ENCODE measurements around the gene KCMF1. TPM values are rescaled to one million over a fixed set of nuclear protein-coding genes. Genes with fewer than 3 reads are reported as not detected.

KCMF1 gene
- total and polyA plus RNA-seq, 3 donors from 2014 or later: 53.9 to 141 (median 56.9) TPM

- 84 to 94% methylated on average over 7 of the region's 7 CpGs for WGBS, 2 donors
These were observed 66.7 kb downstream of the KCMF1 start for GRCh38 chr2:85037622-85038021.

GRCh38 chr2:85042330-85042729, 71.4 kb downstream of the KCMF1 start:
- no peak overlapping the region for H3K4me3 ChIP-seq
- no peaks in the 10 kb centered on the region for H3K27me3 ChIP-seq
- H3K4me1 ChIP-seq: no peaks in the 10 kb centered on the region
- H3K36me3 ChIP-seq (ENCODE audit: low read depth, missing control alignments): no peaks in the 10 kb centered on the region
- 87 to 95% methylated on average over 4 of the region's 4 CpGs for WGBS, 2 donors
- no peaks in the 10 kb centered on the region for H3K9me3 ChIP-seq
- TF ChIP-seq CTCF (IDR thresholded peaks at IDR 0.05) (no peak), POLR2A (IDR thresholded peaks at IDR 0.05) (no peak)
- intact Hi-C loops (cut with DNase I; ENCODE audit: low total_unique reads): no loop called here
- no peak for DNase-seq
- no peak overlapping the region for H3K27ac ChIP-seq

More at GRCh38 chr2:85037622-85038021, 66.7 kb downstream of the KCMF1 start:
- Histone ChIP-seq H3K4me3 (no peak overlapping the region), H3K4me1 (no peaks in the 10 kb centered on the region), H3K27me3 (no peaks in the 10 kb centered on the region), H3K9me3 (no peaks in the 10 kb centered on the region), H3K27ac (no peak overlapping the region), H3K36me3 (ENCODE audit: low read depth, missing control alignments) (no peaks in the 10 kb centered on the region)
- intact Hi-C loops (cut with DNase I; ENCODE audit: low total_unique reads): no loop called here
- no peak for DNase-seq
- TF ChIP-seq POLR2A (IDR thresholded peaks at IDR 0.05) (no peak), CTCF (IDR thresholded peaks at IDR 0.05) (no peak)

GRCh38 chr2:85048534-85048933, 77.6 kb downstream of the KCMF1 start:
- intact Hi-C loops (cut with DNase I; ENCODE audit: low total_unique reads): no loop called here

DNA sequence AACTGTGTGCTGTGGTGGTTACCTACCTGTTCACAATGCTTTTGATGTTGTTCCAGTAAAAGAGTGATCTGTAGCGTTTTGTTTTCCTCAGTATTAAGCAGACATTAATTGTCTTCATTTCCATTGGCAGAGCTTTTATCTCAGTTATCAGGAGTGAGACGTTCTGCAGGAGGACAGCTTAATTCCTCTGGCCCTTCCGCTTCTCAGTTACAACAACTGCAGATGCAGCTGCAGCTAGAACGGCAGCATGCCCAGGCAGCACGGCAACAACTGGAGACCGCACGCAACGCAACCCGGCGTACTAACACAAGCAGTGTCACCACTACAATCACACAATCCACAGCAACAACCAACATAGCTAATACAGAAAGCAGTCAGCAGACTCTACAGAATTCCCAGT, 78.3 kb downstream of the KCMF1 start:
- WGBS, 2 donors: 55 to 72% methylated on average over 10 of the region's 10 CpGs
- DNase-seq: no peak
- no peak for TF ChIP-seq CTCF (IDR thresholded peaks at IDR 0.05)
- H3K4me3 ChIP-seq: no peak overlapping the region
- H3K4me1 ChIP-seq: no peaks in the 10 kb centered on the region
- H3K9me3 ChIP-seq: no peaks in the 10 kb centered on the region
- H3K27ac ChIP-seq: no peak overlapping the region
- H3K36me3 ChIP-seq (ENCODE audit: low read depth, missing control alignments): no peaks in the 10 kb centered on the region
- intact Hi-C loops (cut with DNase I; ENCODE audit: low total_unique reads): no loop called here
- H3K27me3 ChIP-seq: no peaks in the 10 kb centered on the region

More at GRCh38 chr2:85048534-85048933, 77.6 kb downstream of the KCMF1 start:
- Histone ChIP-seq H3K27me3 (no peaks in the 10 kb centered on the region), H3K9me3 (no peaks in the 10 kb centered on the region), H3K27ac (no peak overlapping the region), H3K4me3 (no peak overlapping the region), H3K36me3 (ENCODE audit: low read depth, missing control alignments) (no peaks in the 10 kb centered on the region), H3K4me1 (no peaks in the 10 kb centered on the region)
- 95 to 96% methylated on average over 3 of the region's 3 CpGs for WGBS, 2 donors
- TF ChIP-seq CTCF (IDR thresholded peaks at IDR 0.05) (no peak), POLR2A (IDR thresholded peaks at IDR 0.05) (no peak)
- DNase-seq: no peak

DNA sequence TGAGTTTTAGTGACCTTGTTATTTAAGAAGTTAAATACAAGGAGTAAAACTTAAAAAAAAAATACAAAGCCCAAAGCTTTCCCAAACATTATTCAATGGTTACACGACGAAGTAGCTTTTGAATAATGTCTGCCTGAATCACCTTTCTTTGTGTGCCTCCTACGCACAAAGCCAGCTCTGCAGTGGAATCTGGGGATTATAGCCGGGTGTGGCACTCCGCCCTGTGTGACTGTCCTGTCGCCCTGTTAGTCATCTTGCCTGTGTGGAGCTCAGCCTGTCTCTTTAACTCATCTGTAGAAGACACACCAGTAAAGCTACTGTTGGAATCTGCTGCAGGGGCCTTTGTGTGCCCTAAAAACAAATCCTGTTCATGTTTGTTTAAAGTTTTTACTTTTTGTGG, 82.8 kb downstream of the KCMF1 start:
- DNase-seq: no peak
- no peak for TF ChIP-seq POLR2A (IDR thresholded peaks at IDR 0.05)
- TF ChIP-seq CTCF (IDR thresholded peaks at IDR 0.05): no peak
- Histone ChIP-seq H3K36me3 (ENCODE audit: low read depth, missing control alignments) (no peaks in the 10 kb centered on the region), H3K27ac (no peak overlapping the region), H3K9me3 (no peaks in the 10 kb centered on the region), H3K4me1 (no peaks in the 10 kb centered on the region), H3K4me3 (no peak overlapping the region), H3K27me3 (no peaks in the 10 kb centered on the region)
- WGBS, 2 donors: 84 to 85% methylated on average over 6 of the region's 6 CpGs
- intact Hi-C loops (cut with DNase I; ENCODE audit: low total_unique reads): no loop called here
